DMS79 treated with DMSO at 0.1 percent for 48 hours (cell line): ENCODE data around the gene UBE2E2.

ENCODE experiments used
- DNase-seq: peaks from one replicate; lab custom pipeline; 2025; lab: John Stamatoyannopoulos, UW

The UBE2E2 gene

DNA sequence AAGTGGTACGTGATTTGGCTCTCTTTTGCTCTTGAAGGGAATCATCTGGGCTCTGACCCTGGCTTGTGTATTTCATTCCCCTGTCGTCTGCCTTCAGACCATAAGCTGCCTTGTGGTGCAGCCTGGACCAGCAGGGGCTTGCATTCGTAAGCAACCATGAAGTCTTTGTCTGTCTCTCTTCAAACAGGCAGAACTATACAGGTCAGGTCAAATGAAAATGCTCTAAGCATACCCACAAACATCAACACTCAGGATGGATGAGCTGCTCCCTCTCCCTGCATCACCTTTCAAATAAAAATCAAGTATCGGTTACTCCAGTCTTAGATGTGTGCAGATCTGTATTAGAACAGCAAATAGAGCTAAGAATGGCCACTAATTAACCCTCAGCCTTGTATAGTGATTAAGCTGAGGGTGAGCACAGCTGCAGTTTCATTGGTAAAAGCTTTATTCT is 334.0 kb downstream of the UBE2E2 start:
- DNase-seq: no peak

DNA sequence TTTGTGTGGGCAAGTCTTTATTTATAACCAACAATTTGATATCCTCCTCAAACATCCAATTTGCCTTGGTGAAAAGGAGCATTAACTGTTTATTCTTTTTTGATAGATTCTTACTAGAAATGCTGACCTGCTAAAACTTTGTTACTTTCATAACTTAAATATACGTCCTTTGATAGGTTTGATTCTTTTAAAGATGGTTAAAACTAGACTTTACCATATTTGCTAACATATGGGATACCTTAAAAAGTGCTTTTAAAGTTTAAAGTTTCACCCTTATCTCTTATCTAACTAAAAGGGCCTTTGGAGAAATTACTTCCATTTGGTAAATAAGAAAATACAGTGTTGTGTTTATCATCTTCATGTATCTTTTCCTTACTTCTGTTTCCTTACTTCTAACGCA is 336.1 kb downstream of the UBE2E2 start:
- no peak for DNase-seq

DNA sequence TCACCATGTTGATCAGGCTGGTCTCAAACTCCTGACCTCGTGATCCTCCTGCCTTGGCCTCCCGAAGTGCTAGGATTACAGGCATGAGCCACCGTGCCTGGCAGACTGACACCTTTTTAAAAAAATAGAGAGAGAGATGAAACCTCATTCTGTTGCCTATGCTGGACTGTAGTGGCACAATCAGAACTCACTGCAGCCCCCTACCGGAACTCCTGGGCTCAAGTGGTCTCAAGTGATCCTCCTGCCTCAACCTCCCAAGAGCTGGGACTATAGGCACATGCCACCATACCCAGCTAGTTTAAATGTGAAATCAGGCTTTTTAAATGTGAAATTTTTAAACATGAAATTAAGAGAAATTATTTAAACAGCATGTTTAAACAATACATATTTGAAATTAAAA is 337.5 kb downstream of the UBE2E2 start:
- no peak for DNase-seq

DNA sequence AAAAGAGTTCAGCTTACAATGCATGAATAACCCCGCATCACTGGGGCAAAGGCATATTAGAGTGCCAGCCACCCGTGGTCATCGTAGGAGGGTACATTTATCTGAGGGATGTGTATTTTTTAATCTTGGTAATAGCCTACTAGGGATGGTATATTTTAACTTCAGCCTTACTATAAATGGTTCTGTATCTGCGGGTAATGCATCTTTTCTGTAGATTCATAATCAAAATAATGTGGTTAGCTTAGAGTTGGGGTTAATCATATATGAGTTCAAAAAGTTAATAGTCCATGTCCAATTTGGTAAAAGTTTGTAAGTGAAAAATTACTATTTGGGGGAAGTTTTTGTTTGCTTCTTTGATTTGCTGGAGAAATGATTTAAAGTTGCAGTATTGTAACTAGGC is 339.0 kb downstream of the UBE2E2 start:
- no peak for DNase-seq

DNA sequence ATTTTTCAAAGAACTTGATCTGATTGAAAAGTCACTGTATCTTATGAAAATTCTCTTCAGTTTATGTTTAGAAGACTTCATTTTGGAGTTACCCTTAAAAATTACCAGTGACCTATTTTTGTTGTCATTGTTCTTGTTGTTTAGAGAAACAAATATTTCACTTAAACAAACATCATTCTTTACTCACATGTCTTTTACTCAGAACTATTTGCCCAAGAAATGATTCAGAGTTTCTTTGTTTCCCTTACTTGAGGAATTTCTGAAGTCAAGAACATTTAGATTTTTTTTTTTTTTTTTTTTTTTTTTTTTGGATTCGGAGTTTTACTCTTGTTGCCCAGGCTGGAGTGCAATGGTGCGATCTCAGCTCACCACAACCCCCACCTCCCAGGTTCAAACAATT is 343.1 kb downstream of the UBE2E2 start:
- DNase-seq: no peak

DNA sequence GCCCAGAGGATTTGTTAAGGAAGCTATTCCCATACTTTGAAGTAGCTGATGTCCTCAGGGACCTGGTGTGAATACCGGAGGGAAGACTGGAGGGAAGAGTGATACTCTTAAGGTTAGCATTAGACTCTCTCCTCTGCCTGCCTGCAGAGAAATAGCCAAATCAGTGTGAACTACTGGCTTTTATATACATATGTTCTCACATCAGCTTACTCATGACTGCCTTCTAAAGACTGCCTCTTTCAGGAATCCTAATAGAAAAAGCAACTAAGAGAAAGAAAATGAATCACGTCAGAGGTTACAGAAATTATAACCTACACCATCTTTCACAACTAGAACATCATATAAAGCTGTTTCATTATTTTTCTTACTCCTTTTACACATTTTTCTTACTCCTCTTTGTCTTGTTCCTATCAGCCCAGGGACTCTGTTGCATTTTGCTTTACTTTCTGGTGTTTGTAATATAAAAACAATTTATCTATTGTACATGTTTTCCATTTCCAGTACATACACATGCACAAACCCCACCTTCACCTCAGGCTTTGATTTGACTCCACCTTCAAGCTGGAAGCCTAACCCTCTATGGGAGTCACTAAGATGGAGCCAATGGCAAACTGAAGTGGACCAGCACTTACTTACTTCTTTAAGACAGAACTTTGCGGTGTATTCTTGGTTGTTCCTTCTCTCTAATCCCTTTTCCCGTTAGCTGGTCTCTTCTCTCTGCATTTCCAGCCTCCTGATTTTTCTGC is 345.0 kb downstream of the UBE2E2 start:
- DNase-seq: no peak

DNA sequence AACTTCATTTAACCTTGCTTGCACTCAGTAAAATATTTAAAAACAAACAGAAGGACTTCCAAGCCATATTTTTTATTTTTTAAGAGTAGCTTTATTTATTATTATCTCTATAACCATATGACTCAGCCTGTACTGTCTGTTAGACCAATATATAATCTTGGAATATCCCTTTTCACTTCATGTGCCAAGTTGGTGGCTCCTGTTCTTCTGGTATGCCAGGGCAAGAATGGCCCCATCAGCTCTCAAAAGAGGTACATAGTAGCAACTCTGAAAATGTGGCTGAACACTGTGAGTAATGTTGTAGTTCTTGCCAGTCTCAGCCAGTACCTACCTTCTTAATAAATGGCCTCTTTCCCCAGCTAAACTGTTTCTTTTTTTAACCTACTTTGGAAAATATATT is 345.6 kb downstream of the UBE2E2 start:
- no peak for DNase-seq

DNA sequence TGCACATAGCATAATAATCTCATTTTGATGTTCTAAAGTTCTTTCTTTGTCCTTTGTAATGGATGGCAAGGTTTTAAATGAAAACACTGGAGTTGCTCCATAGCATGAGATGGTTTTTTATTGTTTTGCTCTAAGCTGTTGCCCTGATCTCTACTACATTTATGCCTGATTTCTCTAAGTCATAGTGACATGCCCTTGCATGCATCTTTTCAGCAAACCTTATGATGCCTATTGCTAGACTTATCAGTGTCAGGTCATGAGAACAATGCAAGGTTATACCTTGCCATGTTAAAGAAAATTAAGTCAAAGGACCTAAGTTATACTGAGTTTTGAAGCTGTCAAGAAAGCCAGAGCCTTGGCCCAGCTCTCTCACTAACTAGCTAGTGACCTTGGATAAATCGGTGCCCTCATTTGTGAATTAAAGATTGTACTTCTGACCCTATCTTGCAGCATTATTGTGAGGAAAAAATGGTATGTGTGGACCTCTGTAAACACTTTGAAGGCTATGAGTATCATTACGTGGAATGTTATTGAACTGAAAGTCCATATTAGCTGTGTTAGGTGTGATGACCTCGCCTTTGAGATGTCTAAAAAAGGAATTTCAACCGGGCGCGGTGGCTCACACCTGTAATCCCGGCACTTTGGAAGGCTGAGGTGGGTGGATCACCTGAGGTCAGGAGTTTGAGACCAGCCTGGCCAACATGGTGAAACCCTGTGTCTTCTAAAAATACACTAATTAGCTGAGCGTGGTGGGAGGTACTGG is 346.2 kb downstream of the UBE2E2 start:
- no peak for DNase-seq

DNA sequence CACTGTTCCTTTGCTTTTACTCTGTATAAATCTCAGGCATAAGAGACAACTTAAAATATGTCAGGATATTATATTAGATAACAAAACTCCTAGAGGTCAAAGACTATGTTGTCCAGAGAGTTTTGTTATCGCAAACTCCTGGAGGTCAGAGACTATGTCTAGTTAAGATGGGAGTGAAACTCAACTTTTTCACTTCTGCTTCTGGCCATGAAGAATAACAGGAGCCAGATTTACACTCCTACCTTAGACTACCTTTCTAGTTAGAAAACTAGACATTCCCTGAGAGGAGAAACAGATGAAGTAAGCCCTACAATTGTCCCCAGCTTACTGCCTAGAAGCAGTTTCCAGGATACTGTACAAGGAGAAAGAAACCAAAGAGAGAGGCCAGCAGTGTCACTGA is 347.3 kb downstream of the UBE2E2 start:
- no peak for DNase-seq

DNA sequence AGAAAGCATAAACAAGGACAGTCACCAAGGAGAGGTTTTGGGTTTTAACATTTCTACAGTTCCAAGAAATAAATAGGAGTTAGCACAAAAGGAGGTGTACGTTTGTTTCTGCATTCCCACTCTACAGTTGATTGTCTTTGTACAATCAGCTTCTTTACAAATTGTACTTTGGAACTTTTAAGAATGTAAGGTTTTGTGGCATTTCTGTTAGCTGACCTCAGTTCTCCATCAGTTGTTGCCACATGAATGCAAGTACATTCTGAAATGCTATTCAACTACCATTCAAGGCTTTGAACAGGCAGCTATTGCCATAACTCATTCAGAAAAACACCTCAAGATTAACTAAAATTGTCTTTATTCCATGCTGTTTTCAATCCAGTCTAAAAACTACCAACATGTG is 349.4 kb downstream of the UBE2E2 start:
- no peak for DNase-seq

DNA sequence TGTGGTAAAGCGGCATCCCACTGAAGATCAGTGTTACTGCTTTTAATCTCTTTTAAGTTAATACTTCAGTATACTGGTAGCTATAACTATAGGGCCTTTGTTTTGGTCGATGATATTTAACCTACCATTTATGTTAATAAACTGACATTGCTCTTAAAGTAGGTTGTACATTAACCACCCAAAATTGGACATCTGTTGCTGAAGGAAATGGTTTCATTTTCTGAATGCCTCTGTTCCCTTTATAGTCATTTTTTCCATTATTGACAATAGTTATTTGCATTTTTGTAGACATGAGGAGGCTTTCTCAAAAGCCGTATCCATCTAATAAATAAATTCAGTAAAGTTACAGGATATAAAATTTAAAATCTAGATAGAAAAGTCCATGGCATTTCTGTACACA is 350.2 kb downstream of the UBE2E2 start:
- DNase-seq: no peak

DNA sequence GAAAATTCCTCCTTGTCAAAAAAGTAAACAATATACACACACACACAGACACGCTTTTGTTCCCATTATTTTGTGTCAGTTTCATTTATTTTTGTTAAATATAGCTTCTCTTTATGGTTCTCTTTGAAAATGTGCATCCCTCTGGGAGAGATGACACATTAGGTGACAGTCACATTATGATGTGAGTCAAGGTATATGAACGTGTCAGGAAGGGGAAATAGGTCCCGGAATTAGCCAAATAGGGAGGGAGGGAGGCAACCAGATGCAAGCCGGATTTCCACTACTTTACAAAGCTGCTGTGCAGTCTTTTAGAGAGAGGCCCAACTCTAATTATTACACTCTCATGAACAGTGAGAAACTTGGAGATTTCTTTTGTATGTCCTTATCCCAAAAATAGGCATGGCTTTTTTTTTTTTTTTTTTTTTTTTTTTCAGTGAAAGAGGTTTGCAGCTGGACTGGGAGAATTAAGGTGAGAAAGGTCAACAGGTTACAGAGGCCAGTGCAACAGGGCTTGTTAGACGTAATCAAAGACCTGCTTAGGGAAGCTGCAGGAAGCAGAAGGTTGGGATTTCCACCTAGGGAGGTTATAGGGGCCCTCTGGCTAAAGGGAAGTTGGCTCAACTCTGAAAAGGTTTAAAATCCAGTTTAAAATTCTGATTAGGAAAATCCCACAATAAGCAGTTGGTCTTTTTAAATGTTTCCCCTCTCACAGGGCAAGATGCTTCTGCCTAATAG is 362.1 kb downstream of the UBE2E2 start:
- no peak for DNase-seq

DNA sequence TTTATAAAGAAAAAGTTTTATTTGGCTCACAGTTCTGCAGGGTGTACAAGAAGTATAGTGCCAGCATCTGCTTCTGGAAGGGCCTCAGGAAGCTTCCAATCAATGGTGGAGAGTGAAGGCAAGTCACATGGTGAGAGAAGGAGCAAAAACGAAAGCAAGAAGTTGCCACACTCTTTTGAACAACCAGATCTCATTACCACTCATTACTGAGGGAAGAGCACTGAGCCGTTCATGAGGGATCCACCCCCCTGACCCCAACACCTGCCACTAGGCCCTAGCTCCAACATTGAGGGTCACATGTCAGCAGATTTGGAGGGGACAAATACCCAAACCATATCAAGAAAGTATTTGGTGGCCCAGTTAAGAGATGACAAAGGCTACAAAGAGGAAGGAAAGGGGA is 363.4 kb downstream of the UBE2E2 start:
- no peak for DNase-seq

DNA sequence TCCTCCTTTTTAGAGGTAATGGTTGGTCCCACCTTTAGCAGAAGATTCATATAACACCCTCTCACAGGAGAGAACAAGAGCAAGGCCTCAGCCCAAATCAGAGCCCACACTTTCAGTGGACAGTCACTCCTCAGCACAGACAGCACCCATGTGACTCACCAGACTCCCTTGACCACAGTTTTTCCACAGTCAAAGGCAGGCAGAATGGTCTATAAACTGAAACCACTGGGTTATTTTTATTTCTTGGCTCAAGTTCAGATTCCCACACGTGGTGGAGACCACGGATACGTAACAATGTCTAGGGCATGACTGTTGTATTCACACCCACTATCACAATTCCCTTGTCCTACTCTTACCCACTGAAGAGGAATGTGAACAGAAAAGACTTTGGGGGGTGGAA is 364.8 kb downstream of the UBE2E2 start:
- no peak for DNase-seq

DNA sequence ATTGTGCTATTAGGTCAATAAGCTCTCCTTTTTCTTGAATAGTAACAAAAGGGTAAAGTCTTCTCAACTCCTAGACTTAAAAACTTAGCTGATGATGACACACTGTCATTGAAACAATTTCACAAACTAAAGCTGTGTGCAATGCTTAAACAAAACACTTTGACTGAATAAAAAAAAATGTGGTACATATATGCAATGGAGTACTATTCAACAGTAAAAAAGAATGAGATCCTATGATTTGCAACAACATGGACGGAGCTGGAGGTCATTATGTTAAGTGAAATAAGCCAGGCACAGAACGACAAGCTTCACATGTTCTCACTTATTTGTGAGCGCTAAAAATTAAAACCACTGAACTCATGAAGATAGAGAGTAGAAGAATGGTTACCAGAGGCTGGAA is 370.7 kb downstream of the UBE2E2 start:
- no peak for DNase-seq

DNA sequence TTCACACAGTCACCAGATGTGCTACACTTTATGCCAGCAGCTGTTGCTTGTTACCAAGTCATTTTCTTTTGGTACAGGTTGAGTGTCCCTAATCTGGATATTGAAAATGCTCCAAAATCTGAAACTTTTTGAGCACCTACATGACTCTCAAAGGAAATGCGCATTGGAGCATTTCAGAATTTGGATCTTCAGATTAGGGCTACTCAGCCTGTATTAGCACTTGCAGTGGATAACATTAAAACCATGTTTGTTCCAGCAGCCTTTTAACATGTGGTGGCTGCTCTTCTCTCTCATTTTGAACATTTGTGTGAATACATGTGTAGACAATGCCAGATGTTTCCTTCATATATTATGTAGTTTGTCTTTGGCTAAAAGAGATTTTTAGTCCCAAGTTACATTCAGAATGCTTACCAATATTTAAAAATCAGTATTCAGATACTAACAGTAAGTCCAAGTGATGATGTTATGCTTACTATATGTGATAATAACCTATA is 371.7 kb downstream of the UBE2E2 start:
- no peak for DNase-seq

DNA sequence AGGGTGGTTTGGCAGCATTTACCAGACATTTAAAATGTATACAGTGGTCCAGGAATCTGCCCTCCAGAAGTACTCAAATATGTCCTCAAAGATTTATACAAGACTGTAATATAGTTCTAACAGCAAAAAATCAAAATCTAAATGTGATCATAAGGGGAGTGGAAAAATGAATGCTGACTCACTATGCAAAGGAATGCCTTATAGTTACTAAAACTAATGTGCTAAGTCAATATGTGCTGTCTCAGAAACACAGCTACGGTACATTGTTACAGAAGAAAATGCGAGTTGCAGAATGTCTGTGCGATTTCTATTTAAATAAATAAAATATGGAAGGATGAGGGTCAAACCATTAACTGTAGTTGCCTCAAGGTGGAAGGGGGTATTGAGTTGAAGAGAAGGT is 372.6 kb downstream of the UBE2E2 start:
- DNase-seq: no peak

DNA sequence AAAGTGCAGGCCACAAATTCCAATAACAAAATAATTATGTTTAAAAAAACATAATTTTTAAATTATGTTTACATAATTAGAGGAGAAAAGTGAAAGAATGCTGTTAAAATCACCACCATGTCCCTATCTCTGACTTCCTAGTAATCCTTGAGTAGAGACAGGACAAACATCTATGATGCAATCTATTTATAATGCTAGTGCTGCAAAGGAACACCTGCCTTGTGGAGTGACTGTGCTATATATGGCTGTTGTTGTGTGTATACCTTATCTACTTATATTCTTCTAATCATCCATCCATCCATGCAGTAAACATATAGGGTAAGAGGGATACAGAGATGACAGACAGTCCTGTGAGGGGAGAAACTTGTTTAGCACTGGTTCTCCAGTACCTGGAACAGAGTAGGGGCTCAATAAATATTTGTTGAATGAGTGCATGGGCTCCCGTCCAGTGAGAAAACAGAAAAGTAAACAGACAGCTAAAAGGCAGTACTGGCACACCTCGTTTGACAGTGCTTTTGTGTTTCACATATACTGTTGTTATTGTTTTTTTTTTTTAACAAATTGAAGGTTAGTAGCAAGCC is 373.3 kb downstream of the UBE2E2 start:
- no peak for DNase-seq

DNA sequence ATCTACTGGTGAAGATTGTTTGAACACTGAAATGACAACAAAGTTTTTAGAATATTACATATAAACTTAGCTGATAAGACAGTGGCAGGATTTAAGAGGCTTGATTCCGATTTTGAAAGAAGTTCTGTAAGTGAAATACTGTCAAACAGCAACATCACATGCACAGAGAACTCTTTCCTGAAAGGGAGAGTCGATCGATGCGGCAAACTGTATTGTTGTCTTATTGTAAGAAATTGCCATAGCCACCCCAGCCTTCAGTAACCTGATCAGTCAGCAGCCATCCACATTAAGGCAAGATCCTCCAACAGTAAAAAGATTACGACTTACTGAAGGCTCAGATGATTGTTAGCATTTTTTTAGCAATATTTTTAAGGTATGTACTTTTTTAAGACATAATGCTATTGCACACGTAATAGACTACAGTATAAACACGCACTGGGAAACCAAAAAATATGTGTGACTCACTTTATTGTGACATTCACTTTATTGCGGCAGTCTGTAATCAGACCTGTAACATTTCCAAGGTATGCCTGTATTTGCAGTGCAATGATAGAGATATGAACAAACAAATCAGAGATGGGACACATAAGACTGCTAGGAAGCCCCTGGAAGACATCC is 377.1 kb downstream of the UBE2E2 start:
- DNase-seq: no peak

DNA sequence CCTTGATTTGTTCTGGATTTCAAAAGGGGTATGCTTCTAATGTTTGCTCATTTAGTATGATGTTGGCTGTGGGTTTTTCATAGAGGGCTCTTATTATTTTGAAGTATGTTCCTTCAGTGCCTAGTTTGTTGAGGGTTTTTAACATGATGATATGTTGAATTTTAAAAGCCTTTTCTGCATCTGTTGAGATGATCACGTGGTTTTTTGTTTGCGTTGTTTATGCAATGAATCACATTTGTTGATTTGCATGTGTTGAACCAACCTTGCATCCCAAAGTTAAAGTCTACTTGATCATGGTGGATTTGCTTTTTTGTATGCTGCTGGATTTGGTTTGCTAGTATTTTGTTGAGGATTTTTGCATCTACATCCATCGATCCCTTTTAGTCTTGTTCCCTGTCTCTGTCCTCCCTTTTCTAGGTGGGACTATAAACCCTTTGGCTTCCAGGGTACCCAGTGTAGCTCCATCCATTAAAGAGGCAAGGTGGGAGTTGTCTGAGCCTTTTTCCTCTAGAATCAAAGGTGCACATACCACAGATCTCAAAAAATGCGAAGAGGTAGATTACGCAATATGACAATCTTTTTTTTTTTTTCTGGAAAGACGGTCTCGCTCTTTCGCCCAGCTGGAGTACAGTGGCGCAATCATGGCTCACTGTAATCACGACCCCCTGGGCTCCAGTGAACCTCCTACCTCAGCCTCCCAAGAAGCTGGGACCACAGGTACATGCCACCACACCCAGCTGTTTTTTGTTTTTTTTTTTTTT is 381.0 kb downstream of the UBE2E2 start:
- DNase-seq: no peak

DNA sequence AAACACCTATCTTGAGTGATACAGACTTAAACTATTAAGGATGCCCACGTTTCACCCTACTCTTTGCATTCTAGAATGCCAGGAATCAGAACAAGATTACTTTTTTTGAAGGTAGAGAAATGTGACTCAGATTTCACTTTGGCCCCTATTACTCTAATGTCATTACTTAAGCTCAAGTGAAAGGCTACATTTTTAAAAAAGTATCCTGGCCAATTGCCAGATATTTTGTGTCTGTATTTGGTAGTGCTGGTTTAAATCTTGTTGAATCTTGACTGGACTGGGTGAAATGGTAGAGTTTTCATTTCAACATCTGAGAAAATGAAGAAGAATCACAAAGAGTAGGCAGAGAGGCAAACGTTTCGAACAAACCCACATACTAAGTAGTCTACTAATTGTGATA is 384.4 kb downstream of the UBE2E2 start:
- DNase-seq: no peak
